ENCODE results near the gene PPP1R18. TPM values are rescaled to one million over a fixed set of nuclear protein-coding genes. Genes with fewer than 3 reads are reported as not detected.
"Not testable (repeated sequence)": the region's sequence is repeated elsewhere in the genome, so short reads cannot be mapped to it uniquely, and the experiment has no call there.

PPP1R18 gene
- polyA plus RNA-seq, 1 experiment: 121 TPM

DNA sequence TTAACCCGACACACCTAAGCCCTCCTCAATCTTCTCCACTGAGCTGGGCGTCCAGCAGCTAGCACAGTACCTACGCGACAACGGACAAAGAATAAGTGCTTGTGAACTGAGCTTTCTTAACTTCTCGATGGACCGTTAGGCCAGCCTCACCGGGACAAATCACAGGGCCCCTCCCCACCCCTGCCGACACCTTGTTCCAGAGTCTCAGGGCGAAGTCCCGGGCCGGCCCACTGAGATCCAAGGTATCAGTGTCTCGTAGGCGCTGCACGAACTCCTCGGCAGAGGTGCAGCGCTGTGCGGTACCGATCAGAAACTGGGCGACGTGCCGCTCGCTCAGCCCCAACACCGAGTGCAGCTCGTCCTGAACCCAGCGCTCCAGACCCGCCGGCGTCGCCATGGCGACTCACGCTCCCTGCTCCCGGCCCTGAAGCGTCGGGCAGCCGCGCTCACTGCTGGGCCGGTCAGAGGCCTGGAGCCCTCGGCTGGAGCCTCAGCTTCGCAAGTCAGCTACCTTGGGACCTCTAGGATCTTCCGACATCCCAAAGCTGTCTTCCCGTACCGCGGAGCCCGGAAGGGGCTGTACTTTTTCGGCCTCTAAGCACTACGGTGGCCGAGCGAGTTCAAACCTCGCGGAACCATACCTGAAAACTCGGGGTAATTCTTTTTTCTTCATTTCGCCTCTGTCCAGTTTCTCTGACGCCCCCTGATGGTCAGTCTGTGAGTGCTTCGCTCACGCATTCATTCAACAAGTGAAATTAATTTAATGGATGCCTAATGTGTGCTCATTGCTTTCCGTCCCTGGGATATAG, 13.8 kb downstream of the PPP1R18 start, which contains the start of gene DHX16:
DHX16 (minus strand) TSS at position 562 of the 809 bp plus-strand sequence; CDS start at position 397, 165 bp downstream.
- Histone ChIP-seq H3K4me3 (ENCODE audit: low read depth, low read length) (peak within 1 kb of the TSS; percentile 88), H3K27me3 (ENCODE audit: control insufficient read depth, insufficient read depth, low read length) (no peaks in the 10 kb centered on the region), H3K36me3 (ENCODE audit: control insufficient read depth, insufficient read depth, low read length) (peaks cover 15% of the 10 kb centered on the region)
- ChIA-PET POLR2A (interaction anchor here (0.6 kb wide), 1 partner anchor 442 kb away, joined by 10 read pairs; the partner anchor contains the start of gene PSORS1C1), CTCF (interaction anchor here (0.6 to 17.2 kb wide), 24 partner anchors 8 to 396 kb away, joined by 3 to 387 read pairs (median 4); partner anchors contain the start of genes MDC1, TUBB and VARS2)
- TF ChIP-seq, protein P1, sequence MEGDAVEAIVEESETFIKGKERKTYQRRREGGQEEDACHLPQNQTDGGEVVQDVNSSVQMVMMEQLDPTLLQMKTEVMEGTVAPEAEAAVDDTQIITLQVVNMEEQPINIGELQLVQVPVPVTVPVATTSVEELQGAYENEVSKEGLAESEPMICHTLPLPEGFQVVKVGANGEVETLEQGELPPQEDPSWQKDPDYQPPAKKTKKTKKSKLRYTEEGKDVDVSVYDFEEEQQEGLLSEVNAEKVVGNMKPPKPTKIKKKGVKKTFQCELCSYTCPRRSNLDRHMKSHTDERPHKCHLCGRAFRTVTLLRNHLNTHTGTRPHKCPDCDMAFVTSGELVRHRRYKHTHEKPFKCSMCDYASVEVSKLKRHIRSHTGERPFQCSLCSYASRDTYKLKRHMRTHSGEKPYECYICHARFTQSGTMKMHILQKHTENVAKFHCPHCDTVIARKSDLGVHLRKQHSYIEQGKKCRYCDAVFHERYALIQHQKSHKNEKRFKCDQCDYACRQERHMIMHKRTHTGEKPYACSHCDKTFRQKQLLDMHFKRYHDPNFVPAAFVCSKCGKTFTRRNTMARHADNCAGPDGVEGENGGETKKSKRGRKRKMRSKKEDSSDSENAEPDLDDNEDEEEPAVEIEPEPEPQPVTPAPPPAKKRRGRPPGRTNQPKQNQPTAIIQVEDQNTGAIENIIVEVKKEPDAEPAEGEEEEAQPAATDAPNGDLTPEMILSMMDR (IDR thresholded peaks at IDR 0.05; ENCODE audit: insufficient read depth, low read depth, low read length): peak; percentile 88
- peak; percentile 85 for DNase-seq (ENCODE audit: low read depth)

DNA sequence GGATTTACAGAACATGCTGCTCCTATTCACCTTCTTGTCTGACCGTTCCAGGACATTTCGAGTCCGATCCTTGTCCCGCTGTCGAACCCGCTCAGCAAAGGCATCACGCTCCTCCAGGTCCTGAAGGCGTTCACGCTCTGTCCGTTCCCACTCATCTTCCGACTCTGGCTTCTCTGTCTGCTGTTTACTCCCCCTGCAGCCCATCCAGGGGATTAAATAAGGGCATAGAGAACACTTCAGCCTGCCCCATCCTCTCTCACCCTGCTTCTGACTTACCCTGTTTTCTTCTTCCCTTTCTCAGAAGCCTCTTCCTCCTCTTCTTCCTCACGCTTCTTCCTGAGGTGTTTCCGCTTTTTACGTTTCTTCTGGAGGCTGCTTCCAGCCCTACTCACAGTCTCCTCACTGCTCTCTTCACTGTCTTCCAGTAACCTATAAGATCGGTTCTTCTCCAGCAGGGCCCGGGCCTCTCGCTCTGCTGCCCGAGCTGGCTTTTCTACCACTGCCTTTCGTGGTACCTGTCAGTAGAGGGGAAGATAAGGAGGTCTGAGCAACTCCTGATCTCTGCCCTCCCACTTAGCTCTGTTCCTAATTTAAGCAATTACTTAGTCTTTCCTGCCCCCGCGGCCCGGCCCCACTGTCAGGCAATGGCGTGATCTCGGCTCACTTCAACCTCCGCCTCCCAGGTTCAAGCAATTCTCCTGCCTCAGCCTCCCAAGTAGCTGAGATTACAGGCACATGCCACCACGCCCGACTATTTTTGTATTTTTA, 15.5 kb downstream of the PPP1R18 start:
- no peaks in the 10 kb centered on the region for H3K27me3 ChIP-seq (ENCODE audit: control insufficient read depth, insufficient read depth, low read length)
- POLR2A ChIA-PET: interaction anchor here (0.6 kb wide), 1 partner anchor 46 kb away, joined by 3 read pairs; the partner anchor contains the start of gene MDC1
- H3K36me3 ChIP-seq (ENCODE audit: control insufficient read depth, insufficient read depth, low read length): peaks cover 6% of the 10 kb centered on the region
- CTCF ChIA-PET: interaction anchor here (1.7 to 17.2 kb wide), 3 partner anchors 9 to 56 kb away, joined by 3 to 387 read pairs (median 8); partner anchors contain the start of genes MDC1 and TUBB
- TF ChIP-seq, protein P1 (IDR thresholded peaks at IDR 0.05; ENCODE audit: insufficient read depth, low read depth, low read length): peak; percentile 29; the same call in 1 of the 2 replicates
- no peak overlapping the region for H3K4me3 ChIP-seq (ENCODE audit: low read depth, low read length)
- DNase-seq (ENCODE audit: low read depth): no peak

DNA sequence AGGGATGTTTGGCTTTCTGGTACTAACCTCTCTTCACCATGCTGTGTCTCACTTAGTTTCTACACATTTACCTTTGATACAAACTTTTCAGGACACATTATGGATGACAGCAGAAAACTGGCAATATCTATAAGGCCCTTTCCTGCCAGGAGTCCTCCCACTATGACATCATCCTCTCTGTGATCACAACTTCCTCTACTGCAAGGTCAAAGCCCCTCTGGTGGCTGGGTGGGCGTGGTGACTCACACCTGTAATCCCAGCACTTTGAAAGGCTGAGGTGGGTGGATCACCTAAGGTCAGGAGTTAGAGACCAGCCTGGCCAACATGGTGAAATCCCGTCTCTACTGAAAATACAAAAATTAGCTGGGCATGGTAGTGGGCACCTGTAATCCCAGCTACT, 20.1 kb downstream of the PPP1R18 start:
- POLR2A ChIA-PET; H3K4me3 ChIP-seq (ENCODE audit: low read depth, low read length); DNase-seq (ENCODE audit: low read depth); H3K27me3 ChIP-seq (ENCODE audit: control insufficient read depth, insufficient read depth, low read length): not testable (repeated sequence)
- CTCF ChIA-PET: interaction anchor here (1.2 kb wide), 2 partner anchors 36 to 153 kb away, joined by 3 read pairs; no protein-coding TSS in a partner anchor
- H3K36me3 ChIP-seq (ENCODE audit: control insufficient read depth, insufficient read depth, low read length): peaks cover 30% of the 10 kb centered on the region

DNA sequence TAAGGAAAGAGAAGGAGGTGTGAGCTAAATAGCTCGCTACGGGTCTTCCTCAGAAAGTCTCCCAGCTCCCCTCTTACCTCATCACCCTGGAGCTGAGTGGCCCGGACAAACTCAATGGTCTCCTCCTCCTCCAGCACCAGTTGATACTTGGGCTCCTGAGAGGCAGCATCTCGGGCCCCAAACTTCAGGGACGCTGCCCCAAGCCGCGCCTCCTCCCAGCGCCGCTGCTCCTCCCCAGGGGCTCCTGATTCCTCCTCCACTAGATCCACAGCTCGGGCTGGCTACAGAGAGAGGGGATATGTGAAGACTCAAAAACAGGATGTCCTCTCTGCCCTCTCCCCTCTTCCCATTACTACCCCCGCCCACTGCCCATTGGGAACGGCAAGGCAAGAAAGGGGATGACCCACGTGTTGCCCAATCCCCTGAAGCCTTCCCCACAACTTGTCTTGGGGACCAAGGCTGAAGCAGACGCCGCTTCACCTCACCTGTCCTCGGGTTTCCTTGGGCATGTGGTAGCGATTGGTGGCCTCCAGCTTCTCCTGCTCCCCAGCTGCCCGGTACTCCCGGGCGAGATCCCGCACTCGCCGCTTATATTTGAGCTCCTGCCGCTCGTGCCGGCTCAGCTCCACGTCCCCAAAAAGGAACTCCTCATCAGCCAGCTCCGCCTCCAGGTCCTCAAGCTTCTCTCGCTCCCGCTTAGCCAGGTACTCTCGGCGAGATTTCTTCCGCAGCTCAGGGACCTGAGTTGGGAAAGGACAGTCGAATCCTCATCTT, 21.3 kb downstream of the PPP1R18 start:
- H3K36me3 ChIP-seq (ENCODE audit: control insufficient read depth, insufficient read depth, low read length): peaks cover 33% of the 10 kb centered on the region
- H3K4me3 ChIP-seq (ENCODE audit: low read depth, low read length): no peak overlapping the region
- DNase-seq (ENCODE audit: low read depth): no peak
- ChIA-PET CTCF (interaction anchor here (1.2 to 1.3 kb wide), 3 partner anchors 14 to 154 kb away, joined by 3 to 4 read pairs (median 3); no protein-coding TSS in a partner anchor), POLR2A (no interaction called here)
- H3K27me3 ChIP-seq (ENCODE audit: control insufficient read depth, insufficient read depth, low read length): no peaks in the 10 kb centered on the region
- TF ChIP-seq, protein P1 (IDR thresholded peaks at IDR 0.05; ENCODE audit: insufficient read depth, low read depth, low read length): no peak

DNA sequence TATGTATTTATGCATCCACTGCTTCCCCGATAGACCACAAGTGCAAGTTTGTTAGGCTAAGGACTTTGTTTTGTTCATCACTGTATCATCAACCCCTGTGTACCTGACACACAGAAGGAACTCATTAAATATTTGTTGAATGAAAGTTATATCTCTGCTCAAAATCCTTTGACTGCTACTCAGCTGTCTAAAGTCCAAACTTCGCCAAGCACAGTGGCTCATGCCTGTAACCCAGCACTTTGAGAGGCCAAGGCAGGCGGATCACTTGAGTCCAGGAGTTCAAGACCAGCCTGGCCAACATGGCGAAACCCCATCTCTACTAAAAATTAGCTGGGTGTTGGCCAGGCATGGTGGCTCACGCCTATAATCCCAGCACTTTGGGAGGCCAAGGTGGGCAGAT, 28.5 kb downstream of the PPP1R18 start:
- H3K27me3 ChIP-seq (ENCODE audit: control insufficient read depth, insufficient read depth, low read length); DNase-seq (ENCODE audit: low read depth); POLR2A ChIA-PET; H3K4me3 ChIP-seq (ENCODE audit: low read depth, low read length): not testable (repeated sequence)
- peaks cover 47% of the 10 kb centered on the region for H3K36me3 ChIP-seq (ENCODE audit: control insufficient read depth, insufficient read depth, low read length)
- CTCF ChIA-PET: interaction anchor here (1.8 kb wide), 1 partner anchor 15 kb away, joined by 5 read pairs; the partner anchor contains the start of gene DHX16
